ENCODE results near the gene ARMH4.

GRCh38 chr14:58106446-58106845 lies 45.6 kb downstream of the ARMH4 start:
- TF ChIP-seq POLR2AphosphoS5 (IDR thresholded peaks at IDR 0.05) (no peak), CTCF (IDR thresholded peaks at IDR 0.05) (no peak)

Data from prostate gland (tissue), 2 donors.